ENCODE results near the gene NISCH. TPM values are rescaled to one million over a fixed set of nuclear protein-coding genes. Genes with fewer than 3 reads are reported as not detected.

The NISCH gene
- total and polyA plus RNA-seq, 2 donors (not counting 1 experiment from before 2014, with no cell fraction given) = 130 to 169 TPM

DNA sequence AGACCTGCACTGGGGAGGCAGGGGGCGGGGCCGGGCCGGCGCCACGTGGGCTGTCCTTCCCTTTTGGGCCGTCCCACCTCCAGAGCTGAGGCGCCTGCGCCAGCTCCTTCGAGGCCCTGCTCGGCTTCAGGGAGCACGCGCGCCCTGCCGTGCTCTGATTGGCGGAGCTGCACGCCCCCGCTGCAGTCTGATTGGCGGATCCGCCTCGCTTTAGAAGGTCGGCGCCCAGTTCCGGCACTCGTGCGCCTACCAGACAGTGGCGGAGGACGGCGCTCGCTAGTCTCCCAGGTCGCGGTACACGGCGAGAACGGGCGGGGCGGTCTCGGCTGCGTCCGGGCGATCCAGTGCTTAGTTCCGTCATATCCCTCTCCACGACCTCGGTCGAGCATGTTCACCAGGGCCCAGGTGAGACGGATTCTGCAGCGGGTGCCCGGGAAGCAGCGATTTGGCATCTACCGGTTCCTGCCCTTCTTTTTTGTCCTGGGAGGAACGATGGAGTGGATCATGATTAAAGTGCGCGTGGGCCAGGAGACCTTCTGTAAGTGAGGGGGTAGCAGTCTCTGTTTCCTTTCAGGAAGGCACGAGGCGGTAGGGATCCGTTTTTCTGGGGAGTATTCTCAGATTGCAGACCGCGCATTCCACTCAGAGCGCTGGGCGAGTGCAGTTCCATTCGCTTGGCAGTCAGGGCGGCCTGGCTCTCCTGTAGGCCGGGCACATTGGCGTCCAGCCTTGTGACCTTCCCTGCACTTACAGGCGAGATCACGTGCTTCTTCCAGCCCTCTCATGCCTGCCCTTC is 81.2 kb downstream of the NISCH start, which contains the start of gene UQCC5:
Gene UQCC5 (plus strand): TSS at position 237 of the 796 bp plus-strand sequence. CDS start 151 bp downstream, at position 388.
- WGBS (ENCODE audit: insufficient coverage) = under 1% methylated on average over 63 of the region's 65 CpGs
- DNase-seq (peak; percentile 99), ATAC-seq (ENCODE audit: low read depth) (peak; percentile 84)
- POLR2A ChIA-PET = interaction anchor here (0.6 to 1.6 kb wide), 3 partner anchors 106 to 624 kb away, joined by 3 to 4 read pairs (median 3); partner anchors contain the start of gene ALAS1
- H3K27ac ChIP-seq (ENCODE audit: low read length in 2 of 2) = peak within 1 kb of the TSS; percentile 84 to 93
- Mint-ChIP-seq H3K4me3 (peak within 1 kb of the TSS; percentile 99), H3K9me3 (ENCODE audit: insufficient read depth) (no peaks in the 10 kb centered on the region), H3K27ac (peak within 1 kb of the TSS; percentile 99), H3K27me3 (no peaks in the 10 kb centered on the region), H3K4me1 (peaks cover 46% of the 10 kb centered on the region)
- H3K9ac ChIP-seq (ENCODE audit: low read length) = peak within 1 kb of the TSS; percentile 94
- H4K20me1 ChIP-seq (ENCODE audit: control insufficient read depth, insufficient read depth, low read length, poor library complexity, severe bottlenecking) = no peaks in the 10 kb centered on the region
- peaks cover 34 to 51% of the 10 kb centered on the region in 2 donors for H3K4me1 ChIP-seq (ENCODE audit: control insufficient read depth in 2 of 2, insufficient read depth in 2 of 2, low read length in 2 of 2)
- CTCF ChIA-PET = interaction anchor here (1.0 to 1.2 kb wide), 2 partner anchors 64 to 91 kb away, joined by 4 to 5 read pairs; partner anchors contain the start of gene SEMA3G
- H3K4me2 ChIP-seq (replicated peaks; ENCODE audit: low read depth, low read length, poor library complexity, severe bottlenecking) = peak within 1 kb of the TSS; percentile 82
- no peaks in the 10 kb centered on the region for H3K36me3 ChIP-seq (replicated peaks in 1 of 2; ENCODE audit: control extremely low read depth in 1 of 2, control insufficient read depth in 1 of 2, extremely low read depth in 1 of 2, insufficient read depth in 2 of 2, low read length in 1 of 2)
- H3K9me3 ChIP-seq (ENCODE audit: control extremely low read depth in 1 of 3, control insufficient read depth in 2 of 3, insufficient read depth in 1 of 3, low read length in 2 of 3) = no peaks in the 10 kb centered on the region
- H3K79me2 ChIP-seq (ENCODE audit: control insufficient read depth, insufficient read depth, low read length) = peaks cover 31% of the 10 kb centered on the region
- no peak for TF ChIP-seq EZH2 (IDR thresholded peaks at IDR 0.05; ENCODE audit: borderline replicate concordance, insufficient read depth, low read depth, low read length, poor library complexity, severe bottlenecking)
- TF ChIP-seq, protein P1, sequence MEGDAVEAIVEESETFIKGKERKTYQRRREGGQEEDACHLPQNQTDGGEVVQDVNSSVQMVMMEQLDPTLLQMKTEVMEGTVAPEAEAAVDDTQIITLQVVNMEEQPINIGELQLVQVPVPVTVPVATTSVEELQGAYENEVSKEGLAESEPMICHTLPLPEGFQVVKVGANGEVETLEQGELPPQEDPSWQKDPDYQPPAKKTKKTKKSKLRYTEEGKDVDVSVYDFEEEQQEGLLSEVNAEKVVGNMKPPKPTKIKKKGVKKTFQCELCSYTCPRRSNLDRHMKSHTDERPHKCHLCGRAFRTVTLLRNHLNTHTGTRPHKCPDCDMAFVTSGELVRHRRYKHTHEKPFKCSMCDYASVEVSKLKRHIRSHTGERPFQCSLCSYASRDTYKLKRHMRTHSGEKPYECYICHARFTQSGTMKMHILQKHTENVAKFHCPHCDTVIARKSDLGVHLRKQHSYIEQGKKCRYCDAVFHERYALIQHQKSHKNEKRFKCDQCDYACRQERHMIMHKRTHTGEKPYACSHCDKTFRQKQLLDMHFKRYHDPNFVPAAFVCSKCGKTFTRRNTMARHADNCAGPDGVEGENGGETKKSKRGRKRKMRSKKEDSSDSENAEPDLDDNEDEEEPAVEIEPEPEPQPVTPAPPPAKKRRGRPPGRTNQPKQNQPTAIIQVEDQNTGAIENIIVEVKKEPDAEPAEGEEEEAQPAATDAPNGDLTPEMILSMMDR (IDR thresholded peaks at IDR 0.05) = no peak
- intact Hi-C loops (cut with micrococcal nuclease) = loop anchor here (1.0 to 10.0 kb wide), 9 partner anchors 81 to 1142 kb away; partner anchors contain the start of genes DUSP7, NISCH, PBRM1 and PRKCD
- H3K4me3 ChIP-seq (ENCODE audit: control extremely low read depth in 1 of 5, extremely low read depth in 1 of 5, insufficient read depth in 1 of 5, low read depth in 2 of 5, low read length in 4 of 5) = peak within 1 kb of the TSS; percentile 90 to 99 (median 95)
- H3K27me3 ChIP-seq (replicated peaks in 1 of 4; ENCODE audit: control extremely low read depth in 1 of 4, control insufficient read depth in 3 of 4, insufficient read depth in 4 of 4, low read length in 3 of 4) = peaks cover 0 to 13% (median 0%) of the 10 kb centered on the region in 4 experiments
- H2AFZ ChIP-seq (ENCODE audit: insufficient read depth, low read depth, low read length, poor library complexity, severe bottlenecking) = peak within 1 kb of the TSS; percentile 79
